ENCODE data around the gene CTU1. TPM values are rescaled to one million over a fixed set of nuclear protein-coding genes. Genes with fewer than 3 reads are reported as not detected.

The CTU1 gene
- polyA plus RNA-seq (2011; rRNA removed), result 2.3 and 3.3 TPM in 2 replicates
- polyA minus RNA-seq (2011; rRNA and poly(A)+ RNA removed), result 2.0 and 2.9 TPM in 2 replicates

GRCh38 chr19:51108066-51108804 is at the start of gene CTU1:
Gene CTU1 (minus strand): TSS chr19:51108409. CDS start chr19:51104569, 3,840 bp downstream.
- Histone ChIP-seq H3K4me3 (ENCODE audit: low read depth, low read length) (peak within 1 kb of the TSS; percentile 68), H3K36me3 (ENCODE audit: control insufficient read depth, insufficient read depth, low read length) (peaks cover 7% of the 10 kb centered on the region), H3K27me3 (ENCODE audit: control insufficient read depth, insufficient read depth, low read length) (no peaks in the 10 kb centered on the region)
- peak; percentile 97 for DNase-seq (ENCODE audit: low read depth)
- no peak for TF ChIP-seq CTCF (IDR thresholded peaks at IDR 0.05; ENCODE audit: insufficient read depth, low read depth, low read length)
- ChIA-PET CTCF (no interaction called here), POLR2A (no interaction called here)

- POLR2A ChIA-PET, result no interaction called here
- Histone ChIP-seq H3K36me3 (ENCODE audit: control insufficient read depth, insufficient read depth, low read length) (no peaks in the 10 kb centered on the region), H3K4me3 (ENCODE audit: low read depth, low read length) (no peak overlapping the region), H3K27me3 (ENCODE audit: control insufficient read depth, insufficient read depth, low read length) (no peaks in the 10 kb centered on the region)
- DNase-seq (ENCODE audit: low read depth), result no peak
- CTCF ChIA-PET, result interaction anchor here (3.0 kb wide), 1 partner anchor 11 kb away, joined by 10 read pairs; no protein-coding TSS in a partner anchor
- no peak for TF ChIP-seq CTCF (IDR thresholded peaks at IDR 0.05; ENCODE audit: insufficient read depth, low read depth, low read length)
These were observed 49.1 kb upstream of the CTU1 start for GRCh38 chr19:51157265-51157664.

- ChIA-PET CTCF (interaction anchor here (1.3 to 3.0 kb wide), 2 partner anchors 12 to 22 kb away, joined by 4 to 10 read pairs; no protein-coding TSS in a partner anchor), POLR2A (no interaction called here)
- DNase-seq (ENCODE audit: low read depth), result no peak
- Histone ChIP-seq H3K36me3 (ENCODE audit: control insufficient read depth, insufficient read depth, low read length) (no peaks in the 10 kb centered on the region), H3K4me3 (ENCODE audit: low read depth, low read length) (no peak overlapping the region), H3K27me3 (ENCODE audit: control insufficient read depth, insufficient read depth, low read length) (no peaks in the 10 kb centered on the region)
- no peak for TF ChIP-seq CTCF (IDR thresholded peaks at IDR 0.05; ENCODE audit: insufficient read depth, low read depth, low read length)
These were observed 48.5 kb upstream of the CTU1 start for GRCh38 chr19:51156710-51157109.

GRCh38 chr19:51150627-51151026 is 42.4 kb upstream of the CTU1 start:
- ChIA-PET CTCF (no interaction called here), POLR2A (no interaction called here)
- TF ChIP-seq CTCF (IDR thresholded peaks at IDR 0.05; ENCODE audit: insufficient read depth, low read depth, low read length), result no peak
- DNase-seq (ENCODE audit: low read depth), result no peak
- no peaks in the 10 kb centered on the region for H3K27me3 ChIP-seq (ENCODE audit: control insufficient read depth, insufficient read depth, low read length)
- no peaks in the 10 kb centered on the region for H3K36me3 ChIP-seq (ENCODE audit: control insufficient read depth, insufficient read depth, low read length)
- H3K4me3 ChIP-seq (ENCODE audit: low read depth, low read length), result no peak overlapping the region

- POLR2A ChIA-PET, result no interaction called here
- Histone ChIP-seq H3K36me3 (ENCODE audit: control insufficient read depth, insufficient read depth, low read length) (no peaks in the 10 kb centered on the region), H3K27me3 (ENCODE audit: control insufficient read depth, insufficient read depth, low read length) (no peaks in the 10 kb centered on the region), H3K4me3 (ENCODE audit: low read depth, low read length) (no peak overlapping the region)
- no peak for DNase-seq (ENCODE audit: low read depth)
- CTCF ChIA-PET, result no interaction called here
- no peak for TF ChIP-seq CTCF (IDR thresholded peaks at IDR 0.05; ENCODE audit: insufficient read depth, low read depth, low read length)
These were observed 40.4 kb upstream of the CTU1 start for GRCh38 chr19:51148580-51148979.
